Endothelial cell of umbilical vein (primary cell): ENCODE data around the gene TM4SF18.

Source experiments
- CTCF ChIP-seq, 2 donors: IDR thresholded peaks; 1 replicate in 1 of 2; 2 replicates in 1 of 2; pipeline ENCODE4 v1.5.1; 2011; ENCODE audit warnings: low read length in 2 of 2, mild to moderate bottlenecking in 2 of 2, moderate library complexity in 2 of 2, control low read depth in 1 of 2, inconsistent platforms in 1 of 2, low read depth in 1 of 2; ENCODE audit not compliant: insufficient read depth in 1 of 2; ENCODE audit errors: extremely low read depth in 1 of 2
- EZH2 ChIP-seq: IDR thresholded peaks from 2 replicates; pipeline ENCODE4 v1.6.1; 2012; ENCODE audit warnings: borderline replicate concordance, low read depth, mild to moderate bottlenecking, moderate library complexity, low read length, inconsistent platforms; ENCODE audit not compliant: severe bottlenecking
- FOS ChIP-seq: IDR thresholded peaks from 2 replicates; pipeline ENCODE4 v1.6.1; 2011; ENCODE audit warnings: mild to moderate bottlenecking, low read length, moderate library complexity, borderline replicate concordance; ENCODE audit not compliant: insufficient read depth
- GATA2 ChIP-seq: IDR thresholded peaks from 2 replicates; pipeline ENCODE4 v1.7.0; 2011; ENCODE audit warnings: low read depth, mild to moderate bottlenecking, moderate library complexity, mixed read lengths, low read length; ENCODE audit not compliant: insufficient read length, insufficient read depth
- JUN ChIP-seq: IDR thresholded peaks from 2 replicates; pipeline ENCODE4 v1.6.1; 2011; ENCODE audit warnings: borderline replicate concordance, low read depth; ENCODE audit not compliant: insufficient read length, insufficient read depth
- POLR2A ChIP-seq: IDR thresholded peaks from 2 replicates; pipeline ENCODE4 v1.6.1; 2012; ENCODE audit warnings: low read depth, mild to moderate bottlenecking, control low read depth, low read length
- POLR2AphosphoS5 ChIP-seq: IDR thresholded peaks from 2 replicates; pipeline ENCODE4 v1.6.1; 2012; ENCODE audit warnings: low read depth, mild to moderate bottlenecking, control low read depth, low read length, moderate library complexity; ENCODE audit not compliant: insufficient read depth

- no peak for TF ChIP-seq CTCF (IDR thresholded peaks at IDR 0.05; ENCODE audit: extremely low read depth in 1 of 2, insufficient read depth in 1 of 2, low read depth in 1 of 2, low read length in 2 of 2)
- TF ChIP-seq POLR2AphosphoS5: no peak
- no peak for TF ChIP-seq GATA2
- no peak for TF ChIP-seq POLR2A
- TF ChIP-seq JUN: no peak
- no peak for TF ChIP-seq EZH2
- no peak for TF ChIP-seq FOS
Measured at GRCh38 chr3:149305376-149305775, 28.1 kb downstream of the TM4SF18 start.
